Measurements from ENCODE around the gene ATP6V0D1. TPM values are rescaled to one million over a fixed set of nuclear protein-coding genes. Genes with fewer than 3 reads are reported as not detected.

ATP6V0D1 gene
- polyA plus RNA-seq, 1 donor from 2014 or later = 188 TPM

DNA sequence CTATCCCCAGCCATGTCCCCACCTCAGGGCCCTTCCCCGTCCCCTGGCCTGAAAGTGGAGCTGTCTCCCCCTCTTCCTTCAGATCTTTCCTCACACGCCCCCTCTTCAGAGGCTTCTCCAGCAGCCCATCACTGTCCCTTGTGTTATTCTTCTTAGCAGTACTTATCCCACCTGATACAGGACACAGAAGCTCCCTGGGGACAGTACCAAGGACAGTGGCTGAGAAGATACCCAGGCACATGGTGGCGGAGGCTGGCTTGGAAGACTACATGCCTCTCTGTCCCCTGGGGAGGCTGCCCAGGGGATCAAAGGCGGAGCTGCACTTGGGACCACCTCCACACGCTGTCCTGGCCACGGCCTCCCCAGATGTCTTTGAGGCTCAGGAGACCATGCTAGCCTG is 26.1 kb downstream of the ATP6V0D1 start:
- no peak for TF ChIP-seq MXI1 (conservative IDR thresholded peaks at IDR 0.05; ENCODE audit: poor library complexity, severe bottlenecking)
- TF ChIP-seq, protein P1, sequence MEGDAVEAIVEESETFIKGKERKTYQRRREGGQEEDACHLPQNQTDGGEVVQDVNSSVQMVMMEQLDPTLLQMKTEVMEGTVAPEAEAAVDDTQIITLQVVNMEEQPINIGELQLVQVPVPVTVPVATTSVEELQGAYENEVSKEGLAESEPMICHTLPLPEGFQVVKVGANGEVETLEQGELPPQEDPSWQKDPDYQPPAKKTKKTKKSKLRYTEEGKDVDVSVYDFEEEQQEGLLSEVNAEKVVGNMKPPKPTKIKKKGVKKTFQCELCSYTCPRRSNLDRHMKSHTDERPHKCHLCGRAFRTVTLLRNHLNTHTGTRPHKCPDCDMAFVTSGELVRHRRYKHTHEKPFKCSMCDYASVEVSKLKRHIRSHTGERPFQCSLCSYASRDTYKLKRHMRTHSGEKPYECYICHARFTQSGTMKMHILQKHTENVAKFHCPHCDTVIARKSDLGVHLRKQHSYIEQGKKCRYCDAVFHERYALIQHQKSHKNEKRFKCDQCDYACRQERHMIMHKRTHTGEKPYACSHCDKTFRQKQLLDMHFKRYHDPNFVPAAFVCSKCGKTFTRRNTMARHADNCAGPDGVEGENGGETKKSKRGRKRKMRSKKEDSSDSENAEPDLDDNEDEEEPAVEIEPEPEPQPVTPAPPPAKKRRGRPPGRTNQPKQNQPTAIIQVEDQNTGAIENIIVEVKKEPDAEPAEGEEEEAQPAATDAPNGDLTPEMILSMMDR (IDR thresholded peaks at IDR 0.05; ENCODE audit: poor library complexity, severe bottlenecking) = no peak
- H3K27ac ChIP-seq (ENCODE audit: low read length) = no peak overlapping the region
- H3K27me3 ChIP-seq (ENCODE audit: insufficient read depth, low read depth, low read length) = no peaks in the 10 kb centered on the region
- no peak overlapping the region for H3K4me3 ChIP-seq (ENCODE audit: low read length)
- no peaks in the 10 kb centered on the region for H4K20me1 ChIP-seq (ENCODE audit: insufficient read depth)
- no peak overlapping the region for H3K9ac ChIP-seq (ENCODE audit: low read length)
- H3K79me2 ChIP-seq (replicated peaks; ENCODE audit: insufficient read depth, low read length) = no peaks in the 10 kb centered on the region
- no peak overlapping the region for H3K4me2 ChIP-seq (ENCODE audit: low read length)
- no peaks in the 10 kb centered on the region for H3K36me3 ChIP-seq (ENCODE audit: insufficient read depth, low read length)
- H3K9me2 ChIP-seq (ENCODE audit: insufficient read depth, low read length) = no peaks in the 10 kb centered on the region
- no peaks in the 10 kb centered on the region for H3F3A ChIP-seq (ENCODE audit: insufficient read depth, low read length, poor library complexity, severe bottlenecking)
- no peak overlapping the region for H2AFZ ChIP-seq (ENCODE audit: low read depth, low read length)
- H3K9me3 ChIP-seq (ENCODE audit: low read length) = no peaks in the 10 kb centered on the region

GRCh38 chr16:67454104-67454503 is 26.9 kb downstream of the ATP6V0D1 start:
- Histone ChIP-seq H3K27me3 (ENCODE audit: insufficient read depth, low read depth, low read length) (no peaks in the 10 kb centered on the region), H3K4me2 (ENCODE audit: low read length) (no peak overlapping the region), H2AFZ (ENCODE audit: low read depth, low read length) (no peak overlapping the region), H3K4me3 (ENCODE audit: low read length) (no peak overlapping the region), H3K27ac (ENCODE audit: low read length) (no peak overlapping the region), H3K79me2 (replicated peaks; ENCODE audit: insufficient read depth, low read length) (no peaks in the 10 kb centered on the region), H4K20me1 (ENCODE audit: insufficient read depth) (no peaks in the 10 kb centered on the region), H3F3A (ENCODE audit: insufficient read depth, low read length, poor library complexity, severe bottlenecking) (no peaks in the 10 kb centered on the region), H3K9me3 (ENCODE audit: low read length) (no peaks in the 10 kb centered on the region), H3K9ac (ENCODE audit: low read length) (no peak overlapping the region), H3K9me2 (ENCODE audit: insufficient read depth, low read length) (no peaks in the 10 kb centered on the region), H3K36me3 (ENCODE audit: insufficient read depth, low read length) (no peaks in the 10 kb centered on the region)
- TF ChIP-seq EP300 (conservative IDR thresholded peaks at IDR 0.05; ENCODE audit: poor library complexity, severe bottlenecking) (no peak), POLR2AphosphoS5 (IDR thresholded peaks at IDR 0.05) (no peak), TAF1 (IDR thresholded peaks at IDR 0.05; ENCODE audit: low read depth) (no peak), MXI1 (conservative IDR thresholded peaks at IDR 0.05; ENCODE audit: poor library complexity, severe bottlenecking) (no peak)
- TF ChIP-seq, protein P2, sequence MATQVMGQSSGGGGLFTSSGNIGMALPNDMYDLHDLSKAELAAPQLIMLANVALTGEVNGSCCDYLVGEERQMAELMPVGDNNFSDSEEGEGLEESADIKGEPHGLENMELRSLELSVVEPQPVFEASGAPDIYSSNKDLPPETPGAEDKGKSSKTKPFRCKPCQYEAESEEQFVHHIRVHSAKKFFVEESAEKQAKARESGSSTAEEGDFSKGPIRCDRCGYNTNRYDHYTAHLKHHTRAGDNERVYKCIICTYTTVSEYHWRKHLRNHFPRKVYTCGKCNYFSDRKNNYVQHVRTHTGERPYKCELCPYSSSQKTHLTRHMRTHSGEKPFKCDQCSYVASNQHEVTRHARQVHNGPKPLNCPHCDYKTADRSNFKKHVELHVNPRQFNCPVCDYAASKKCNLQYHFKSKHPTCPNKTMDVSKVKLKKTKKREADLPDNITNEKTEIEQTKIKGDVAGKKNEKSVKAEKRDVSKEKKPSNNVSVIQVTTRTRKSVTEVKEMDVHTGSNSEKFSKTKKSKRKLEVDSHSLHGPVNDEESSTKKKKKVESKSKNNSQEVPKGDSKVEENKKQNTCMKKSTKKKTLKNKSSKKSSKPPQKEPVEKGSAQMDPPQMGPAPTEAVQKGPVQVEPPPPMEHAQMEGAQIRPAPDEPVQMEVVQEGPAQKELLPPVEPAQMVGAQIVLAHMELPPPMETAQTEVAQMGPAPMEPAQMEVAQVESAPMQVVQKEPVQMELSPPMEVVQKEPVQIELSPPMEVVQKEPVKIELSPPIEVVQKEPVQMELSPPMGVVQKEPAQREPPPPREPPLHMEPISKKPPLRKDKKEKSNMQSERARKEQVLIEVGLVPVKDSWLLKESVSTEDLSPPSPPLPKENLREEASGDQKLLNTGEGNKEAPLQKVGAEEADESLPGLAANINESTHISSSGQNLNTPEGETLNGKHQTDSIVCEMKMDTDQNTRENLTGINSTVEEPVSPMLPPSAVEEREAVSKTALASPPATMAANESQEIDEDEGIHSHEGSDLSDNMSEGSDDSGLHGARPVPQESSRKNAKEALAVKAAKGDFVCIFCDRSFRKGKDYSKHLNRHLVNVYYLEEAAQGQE (IDR thresholded peaks at IDR 0.05; ENCODE audit: borderline replicate concordance) = no peak

DNA sequence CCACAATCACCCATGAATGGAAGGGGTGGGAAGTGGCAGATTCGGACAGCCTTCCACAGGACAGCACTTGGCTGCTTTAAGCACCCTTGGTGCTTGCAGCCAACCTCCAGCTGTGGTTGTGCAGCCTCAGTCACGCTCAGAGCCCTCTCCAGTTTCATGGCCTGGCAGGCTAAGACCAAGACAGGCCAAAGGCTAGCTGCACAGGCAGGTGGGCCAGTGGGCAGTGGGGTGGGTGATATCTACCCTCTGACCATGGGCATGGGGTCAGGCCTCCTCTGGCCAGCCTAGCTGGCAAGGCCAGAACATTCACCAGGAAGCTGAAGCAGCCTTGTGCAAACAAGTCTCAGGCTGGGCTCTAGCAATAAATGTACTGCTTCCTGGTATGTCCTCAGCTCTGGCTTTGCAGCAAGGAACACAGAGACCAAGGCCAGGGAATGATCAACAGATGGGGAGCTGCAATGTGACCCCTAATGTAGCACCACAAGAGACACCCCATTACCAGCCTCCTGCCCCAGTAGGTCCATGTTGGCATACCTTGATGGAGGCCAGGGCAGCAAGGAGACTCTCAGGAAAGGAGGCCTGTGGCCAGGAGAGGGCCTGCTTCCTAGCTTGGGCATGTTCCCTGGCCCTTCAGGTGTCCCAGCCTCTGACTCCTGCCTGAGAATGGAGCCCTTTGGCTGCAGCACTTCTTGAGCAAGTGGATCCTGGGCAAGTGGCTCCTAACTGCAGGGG is 29.1 kb downstream of the ATP6V0D1 start:
- H3K4me3 ChIP-seq (ENCODE audit: low read length) = no peak overlapping the region
- no peaks in the 10 kb centered on the region for H3F3A ChIP-seq (ENCODE audit: insufficient read depth, low read length, poor library complexity, severe bottlenecking)
- no peaks in the 10 kb centered on the region for H3K36me3 ChIP-seq (ENCODE audit: insufficient read depth, low read length)
- no peaks in the 10 kb centered on the region for H3K27me3 ChIP-seq (ENCODE audit: insufficient read depth, low read depth, low read length)
- H4K20me1 ChIP-seq (ENCODE audit: insufficient read depth) = no peaks in the 10 kb centered on the region
- H3K9me2 ChIP-seq (ENCODE audit: insufficient read depth, low read length) = no peaks in the 10 kb centered on the region
- H3K79me2 ChIP-seq (replicated peaks; ENCODE audit: insufficient read depth, low read length) = no peaks in the 10 kb centered on the region
- TF ChIP-seq EZH2 (IDR thresholded peaks at IDR 0.05; ENCODE audit: borderline replicate concordance, insufficient read depth, low read length, poor library complexity, severe bottlenecking) = no peak
- no peak for TF ChIP-seq RAD21 (conservative IDR thresholded peaks at IDR 0.05)
- no peak for TF ChIP-seq TAF1 (IDR thresholded peaks at IDR 0.05; ENCODE audit: low read depth)
- TF ChIP-seq, protein P1 (IDR thresholded peaks at IDR 0.05; ENCODE audit: poor library complexity, severe bottlenecking) = no peak
- TF ChIP-seq EP300 (conservative IDR thresholded peaks at IDR 0.05; ENCODE audit: poor library complexity, severe bottlenecking) = no peak
- TF ChIP-seq, protein P2 (IDR thresholded peaks at IDR 0.05; ENCODE audit: borderline replicate concordance) = no peak
- H3K9ac ChIP-seq (ENCODE audit: low read length) = no peak overlapping the region
- no peak overlapping the region for H3K27ac ChIP-seq (ENCODE audit: low read length)
- H3K4me2 ChIP-seq (ENCODE audit: low read length) = no peak overlapping the region
- H2AFZ ChIP-seq (ENCODE audit: low read depth, low read length) = no peak overlapping the region
- H3K9me3 ChIP-seq (ENCODE audit: low read length) = no peaks in the 10 kb centered on the region
